ENCODE results near the gene EGFR.

DNA sequence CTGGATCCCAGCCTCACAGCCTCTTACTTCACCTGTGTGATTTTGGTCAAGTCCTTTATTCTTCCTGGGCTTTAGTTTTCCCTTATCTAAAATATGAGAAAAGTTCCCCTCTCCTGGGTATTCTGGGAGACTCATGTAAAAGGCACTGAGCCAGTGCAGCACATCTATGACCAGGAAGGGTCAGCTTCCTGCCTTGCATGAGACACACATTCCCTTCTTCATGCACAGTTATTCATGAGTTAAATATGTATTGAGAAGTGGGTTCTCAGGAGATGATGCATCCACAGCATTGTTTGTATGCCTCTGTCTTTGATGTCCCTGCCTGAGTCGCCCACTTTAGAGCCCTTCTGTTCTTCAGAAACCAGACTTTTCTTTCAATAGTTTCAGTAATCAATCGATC, 33.3 kb downstream of the EGFR start:
- TF ChIP-seq, protein P1, sequence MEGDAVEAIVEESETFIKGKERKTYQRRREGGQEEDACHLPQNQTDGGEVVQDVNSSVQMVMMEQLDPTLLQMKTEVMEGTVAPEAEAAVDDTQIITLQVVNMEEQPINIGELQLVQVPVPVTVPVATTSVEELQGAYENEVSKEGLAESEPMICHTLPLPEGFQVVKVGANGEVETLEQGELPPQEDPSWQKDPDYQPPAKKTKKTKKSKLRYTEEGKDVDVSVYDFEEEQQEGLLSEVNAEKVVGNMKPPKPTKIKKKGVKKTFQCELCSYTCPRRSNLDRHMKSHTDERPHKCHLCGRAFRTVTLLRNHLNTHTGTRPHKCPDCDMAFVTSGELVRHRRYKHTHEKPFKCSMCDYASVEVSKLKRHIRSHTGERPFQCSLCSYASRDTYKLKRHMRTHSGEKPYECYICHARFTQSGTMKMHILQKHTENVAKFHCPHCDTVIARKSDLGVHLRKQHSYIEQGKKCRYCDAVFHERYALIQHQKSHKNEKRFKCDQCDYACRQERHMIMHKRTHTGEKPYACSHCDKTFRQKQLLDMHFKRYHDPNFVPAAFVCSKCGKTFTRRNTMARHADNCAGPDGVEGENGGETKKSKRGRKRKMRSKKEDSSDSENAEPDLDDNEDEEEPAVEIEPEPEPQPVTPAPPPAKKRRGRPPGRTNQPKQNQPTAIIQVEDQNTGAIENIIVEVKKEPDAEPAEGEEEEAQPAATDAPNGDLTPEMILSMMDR (conservative IDR thresholded peaks at IDR 0.05; ENCODE audit: low read length): no peak
- TF ChIP-seq EZH2phosphoT487 (IDR thresholded peaks at IDR 0.05; ENCODE audit: borderline replicate concordance): no peak

Data from Loucy (cell line).